Measurements from ENCODE around the gene RIPOR3. TPM values are rescaled to one million over a fixed set of nuclear protein-coding genes. Genes with fewer than 3 reads are reported as not detected.
"Not testable (repeated sequence)": the region's sequence is repeated elsewhere in the genome, so short reads cannot be mapped to it uniquely, and the experiment has no call there.

Gene RIPOR3
- total RNA-seq, 1 experiment from 2014 or later, result not detected

- no peak for DNase-seq (ENCODE audit: low read depth)
These were observed 11.0 kb downstream of the RIPOR3 start for GRCh38 chr20:50680105-50680960.

GRCh38 chr20:50679753-50680104 lies 11.6 kb downstream of the RIPOR3 start:
- no peak for DNase-seq (ENCODE audit: low read depth)

DNA sequence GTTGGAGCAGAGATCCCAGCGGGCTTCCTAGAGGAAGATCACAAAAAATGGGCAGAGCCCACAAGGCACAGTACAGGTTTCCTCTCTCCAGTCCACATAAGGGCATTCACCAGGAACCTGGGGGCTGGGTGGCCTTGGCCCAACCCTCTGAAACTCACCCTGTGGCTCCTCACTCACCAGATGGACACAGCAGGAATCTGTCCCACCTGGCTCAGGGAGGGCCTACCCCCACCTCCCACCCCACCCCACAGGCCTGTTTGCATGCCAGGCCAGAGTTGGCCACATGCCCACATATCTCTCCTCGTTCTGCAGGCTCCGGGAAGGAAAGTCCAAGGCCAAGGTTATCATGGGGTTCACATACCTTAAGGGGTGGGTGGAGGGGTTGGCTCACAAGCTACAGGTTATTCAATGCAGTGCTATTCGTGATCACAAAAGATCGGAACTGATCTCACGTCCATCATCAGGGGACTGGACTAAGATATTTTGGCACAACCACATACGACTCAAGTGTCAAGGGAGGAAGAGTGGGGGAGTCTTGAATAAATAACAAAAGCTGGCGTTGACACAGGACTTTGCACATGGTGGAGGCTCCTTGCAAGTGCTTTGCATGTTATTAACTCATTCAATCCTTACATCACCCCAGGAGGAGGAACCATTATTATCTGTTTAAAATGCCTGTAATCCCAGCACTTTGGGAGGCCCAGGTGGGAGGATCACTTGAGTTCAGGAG lies 13.0 kb downstream of the RIPOR3 start:
- DNase-seq (ENCODE audit: low read depth), result no peak

- DNase-seq (ENCODE audit: low read depth), result no peak
These were observed 14.5 kb downstream of the RIPOR3 start for GRCh38 chr20:50676858-50677257.

DNA sequence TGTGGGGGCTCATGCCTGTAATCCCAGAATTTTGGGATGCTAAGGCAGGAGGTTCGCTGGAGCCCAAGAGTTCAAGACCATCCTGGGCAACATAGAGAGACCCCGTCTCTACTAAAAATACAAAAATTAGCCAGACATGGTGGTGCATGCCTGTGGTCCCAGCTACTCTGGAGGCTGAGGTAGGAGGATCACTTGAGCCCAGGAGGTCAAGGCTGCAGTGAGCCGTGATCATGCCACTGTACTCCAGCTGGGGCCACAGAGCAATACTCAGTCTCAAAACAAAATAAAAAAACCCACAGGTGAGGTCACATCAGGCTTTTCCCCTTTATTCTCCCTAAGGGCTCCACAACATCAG lies 15.0 kb downstream of the RIPOR3 start:
- DNase-seq (ENCODE audit: low read depth), result not testable (repeated sequence)

DNA sequence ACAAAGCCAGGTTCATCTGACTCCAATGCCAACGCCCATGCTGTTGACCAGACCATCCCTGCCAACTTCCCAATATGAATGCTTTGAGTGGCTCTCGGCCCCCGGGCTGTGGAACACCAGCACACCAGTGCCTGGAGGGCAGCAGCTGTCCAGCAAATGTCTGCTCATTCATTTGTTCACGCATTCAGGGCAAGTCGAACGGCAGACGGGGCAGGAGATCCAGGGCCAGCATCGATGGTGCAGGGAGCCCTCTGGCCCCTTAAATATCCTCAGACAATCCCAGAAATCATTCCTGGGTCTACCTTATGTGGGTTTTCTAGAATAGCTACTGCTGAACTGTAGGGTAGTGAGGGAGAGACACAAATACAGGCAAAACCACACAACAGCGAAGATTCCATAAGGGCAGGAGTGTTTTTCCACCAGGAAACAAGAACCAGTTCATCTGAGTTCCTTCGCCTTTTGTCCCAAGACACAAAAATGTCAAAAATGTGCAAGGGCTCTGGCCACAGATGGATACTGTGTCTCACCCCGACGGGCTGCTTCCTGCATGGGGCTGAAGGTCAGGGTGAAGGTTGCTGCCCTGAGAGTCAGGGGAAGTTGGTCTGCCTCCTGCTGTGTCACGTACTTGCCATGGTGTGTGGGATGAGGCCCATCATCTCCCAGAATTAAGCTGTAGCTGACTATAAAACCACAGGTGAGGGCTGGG lies 15.5 kb downstream of the RIPOR3 start:
- DNase-seq (ENCODE audit: low read depth), result peak; percentile 41

- DNase-seq (ENCODE audit: low read depth), result no peak
These were observed 17.1 kb downstream of the RIPOR3 start for GRCh38 chr20:50674138-50674825.

DNA sequence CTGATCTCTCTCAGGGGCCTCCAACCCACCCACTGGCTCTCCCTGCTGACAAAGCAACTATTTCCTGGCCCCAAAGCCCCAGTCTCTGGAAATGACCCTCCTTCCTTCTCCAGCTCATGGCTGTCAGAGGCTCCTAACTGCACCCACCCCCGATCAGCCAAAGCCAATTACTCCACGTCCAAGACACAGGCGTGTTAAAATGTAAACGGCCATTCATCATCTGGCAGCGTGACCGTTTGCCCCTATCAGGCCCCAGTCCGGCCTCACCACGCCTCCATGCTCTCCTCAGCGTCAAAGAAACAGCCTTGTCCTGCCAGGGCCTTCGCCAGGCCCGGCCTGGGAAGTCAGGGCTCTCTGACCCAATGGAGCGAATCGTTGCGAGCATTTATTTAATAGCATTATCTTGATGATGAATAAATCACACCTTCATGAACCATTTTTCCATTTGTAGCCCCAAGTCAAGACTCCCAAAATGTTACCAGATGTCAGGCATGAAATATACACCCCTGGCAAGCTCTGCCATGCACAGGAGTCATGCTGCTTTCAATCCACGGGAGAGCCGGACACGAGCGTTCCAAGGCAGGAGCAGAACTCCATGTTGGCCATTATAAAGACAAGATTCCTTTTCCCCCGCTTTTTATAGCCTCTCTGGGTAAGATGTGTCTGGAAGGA lies 17.7 kb downstream of the RIPOR3 start:
- no peak for DNase-seq (ENCODE audit: low read depth)

- DNase-seq (ENCODE audit: low read depth), result no peak
These were observed 18.2 kb downstream of the RIPOR3 start for GRCh38 chr20:50673146-50673465.

GRCh38 chr20:50672400-50673145 lies 18.8 kb downstream of the RIPOR3 start:
- no peak for DNase-seq (ENCODE audit: low read depth)

DNA sequence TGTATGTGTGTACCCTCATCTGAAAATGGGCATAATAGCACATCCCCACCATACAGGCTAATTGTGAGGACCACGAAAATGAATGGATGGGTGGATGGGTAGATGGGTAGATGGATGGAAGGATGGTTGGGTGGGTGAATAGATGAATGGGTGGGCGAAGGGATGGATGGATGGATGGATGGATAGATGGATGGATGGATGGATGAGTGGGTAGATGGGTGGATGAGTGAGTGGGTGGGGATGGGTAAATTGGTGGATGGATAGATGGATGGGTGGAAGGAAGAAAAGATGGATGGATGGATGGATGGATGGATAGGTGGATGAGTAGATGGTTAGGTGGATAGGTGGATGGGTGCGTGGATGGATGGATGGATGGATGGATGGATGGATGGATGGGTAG lies 19.7 kb downstream of the RIPOR3 start:
- no peak for DNase-seq (ENCODE audit: low read depth)

DNA sequence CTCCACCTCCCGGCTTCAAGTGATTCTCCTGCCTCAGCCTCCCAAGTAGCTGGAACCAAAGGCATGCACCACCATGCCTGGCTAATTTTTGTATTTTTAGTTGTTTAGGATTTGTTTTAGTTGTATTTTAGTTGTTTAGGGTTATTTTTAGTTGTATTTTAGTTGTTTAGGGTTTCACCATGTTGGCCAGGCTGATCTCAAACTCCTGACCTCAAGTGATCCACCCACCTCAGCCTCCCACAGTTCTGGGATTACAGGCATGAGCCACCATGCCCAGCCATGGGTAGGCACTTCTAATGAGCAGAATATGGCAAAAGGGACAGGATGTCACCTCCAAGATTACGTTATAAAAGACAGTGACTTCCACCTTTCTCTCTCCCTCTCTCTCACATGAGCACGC lies 20.3 kb downstream of the RIPOR3 start:
- not testable (repeated sequence) for DNase-seq (ENCODE audit: low read depth)

DNA sequence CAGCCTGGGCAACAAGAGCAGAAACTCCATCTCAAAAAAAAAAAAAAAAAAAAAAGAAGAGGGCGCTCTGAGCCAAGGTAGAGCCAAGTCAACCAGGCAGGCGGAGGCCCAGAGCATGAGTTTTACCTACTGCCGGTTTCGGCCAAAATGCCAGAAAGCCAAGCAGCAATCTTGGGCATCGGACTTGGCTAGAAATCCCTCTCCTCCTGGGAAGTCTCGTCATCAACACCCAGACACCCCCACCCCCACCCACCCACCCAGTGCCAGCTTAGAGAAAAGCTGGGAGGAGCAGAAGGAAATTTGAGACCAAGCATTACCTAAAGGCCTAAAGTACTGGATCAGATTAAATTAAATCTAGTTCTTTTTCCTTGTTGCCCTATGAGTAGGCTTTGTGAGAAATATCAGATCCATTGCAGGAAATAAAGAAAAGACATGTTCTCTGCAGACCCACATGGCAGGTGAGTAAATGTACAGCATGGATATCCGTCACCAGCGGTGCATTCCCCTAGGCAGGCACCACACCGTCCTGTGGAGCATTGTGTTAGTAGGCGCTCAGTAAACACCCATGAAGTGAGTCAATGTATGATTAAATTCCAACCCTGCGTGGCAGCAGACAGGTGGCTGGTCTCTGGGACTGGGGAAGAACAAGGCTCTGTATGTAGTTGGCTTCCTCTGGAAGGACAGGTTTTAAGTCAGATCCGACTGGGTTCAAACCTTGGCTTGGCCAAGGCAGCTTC lies 21.0 kb downstream of the RIPOR3 start:
- DNase-seq (ENCODE audit: low read depth), result no peak

- DNase-seq (ENCODE audit: low read depth), result no peak
These were observed 22.5 kb downstream of the RIPOR3 start for GRCh38 chr20:50668798-50669197.

GRCh38 chr20:50668326-50668725 lies 23.0 kb downstream of the RIPOR3 start:
- DNase-seq (ENCODE audit: low read depth), result no peak

GRCh38 chr20:50666709-50667298 lies 24.5 kb downstream of the RIPOR3 start:
- no peak for DNase-seq (ENCODE audit: low read depth)

DNA sequence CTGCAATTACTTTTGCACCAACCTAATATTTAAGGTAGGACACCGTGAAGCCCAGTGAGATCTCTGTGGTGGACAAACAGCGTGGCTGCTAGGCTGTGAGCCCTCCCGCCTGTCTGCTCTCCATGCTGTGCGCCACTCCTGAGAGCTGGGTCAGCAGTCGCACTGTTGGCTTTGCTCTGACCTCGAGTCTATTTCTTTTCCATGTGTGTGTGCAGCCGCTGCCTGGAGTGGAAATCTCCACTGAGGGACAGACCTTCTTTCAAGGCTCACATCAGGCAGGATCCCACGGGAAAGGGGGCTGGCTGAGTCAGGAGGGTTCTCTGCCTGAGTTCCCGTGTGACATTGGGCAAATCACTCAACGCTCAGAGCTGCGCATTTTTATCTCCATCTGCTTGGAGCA lies 27.1 kb downstream of the RIPOR3 start:
- no peak for DNase-seq (ENCODE audit: low read depth)

DNA sequence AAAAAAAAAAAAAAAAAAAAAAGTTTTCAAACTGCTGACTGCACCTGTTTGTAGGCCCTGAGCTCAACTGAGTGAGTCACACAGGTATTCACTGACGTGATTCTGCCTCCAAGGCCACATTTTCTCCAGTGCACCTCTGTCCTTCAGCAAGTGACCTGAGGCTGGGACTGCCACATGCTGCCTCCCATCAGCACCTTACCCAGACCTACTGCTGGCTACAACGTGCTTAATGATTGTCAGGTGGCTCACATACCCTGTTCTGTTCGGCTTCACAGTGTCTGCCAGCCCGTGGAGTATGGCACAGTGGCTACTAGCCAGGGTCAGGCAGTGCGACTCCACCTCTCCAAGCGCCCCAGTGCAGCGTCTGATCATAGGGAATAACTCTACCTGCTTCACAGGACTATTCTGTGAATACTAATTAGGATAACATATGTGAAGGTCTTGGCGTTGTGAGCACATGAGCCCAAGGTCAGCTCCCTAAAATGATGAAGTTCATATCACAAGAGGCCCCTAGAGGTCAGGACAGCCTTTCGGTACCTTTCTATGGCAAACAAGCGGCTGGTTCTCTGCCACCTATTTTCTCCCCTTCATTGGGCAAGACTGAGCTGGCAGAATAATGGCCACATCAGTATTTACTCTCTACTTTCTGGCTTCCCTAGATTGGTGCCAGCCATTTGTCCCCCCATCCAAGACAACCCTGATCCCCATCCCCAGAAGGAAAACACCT lies 28.1 kb downstream of the RIPOR3 start:
- no peak for DNase-seq (ENCODE audit: low read depth)

All from LHCN-M2 (cell line).